Spleen (tissue), 7 donors: ENCODE data around the gene CORIN.

Experiments
- POLR2A ChIP-seq, 3 donors: fragments of 450-650 bp; IDR thresholded peaks; one replicate each; pipeline ENCODE4 v1.5.1; 2017; ENCODE audit warnings: antibody characterized with exemption in 3 of 3, mild to moderate bottlenecking in 1 of 3
- POLR2AphosphoS5 ChIP-seq, 3 donors: sonication (generic); formaldehyde crosslinking; IDR thresholded peaks; one replicate each; pipeline ENCODE4 v1.5.1; 2017; ENCODE audit warnings: antibody characterized with exemption in 3 of 3
- TF ChIP-seq, protein P1 (sequence below), 11 experiments: fragments of 200-600 bp in 7 of 11; fragments of 450-650 bp in 4 of 11; sonication (generic) in 4 of 11; IDR thresholded peaks in 8 of 11; conservative IDR thresholded peaks in 3 of 11; 1 replicate in 7 of 11; 2 replicates in 4 of 11; pipeline versions ENCODE4 v1.4.0 to v1.8.0; 2016 to 2021; ENCODE audit warnings: antibody characterized with exemption in 11 of 11, inconsistent platforms in 4 of 11, mild to moderate bottlenecking in 1 of 11
- donor health status: DM: no; HTN: no; CAD: no; lungs with moderate emphysema.
- donor health status: DM: no; HTN: no; CAD: no.
- donor health status: DM: no; HTN: no; CAD: no.

DNA sequence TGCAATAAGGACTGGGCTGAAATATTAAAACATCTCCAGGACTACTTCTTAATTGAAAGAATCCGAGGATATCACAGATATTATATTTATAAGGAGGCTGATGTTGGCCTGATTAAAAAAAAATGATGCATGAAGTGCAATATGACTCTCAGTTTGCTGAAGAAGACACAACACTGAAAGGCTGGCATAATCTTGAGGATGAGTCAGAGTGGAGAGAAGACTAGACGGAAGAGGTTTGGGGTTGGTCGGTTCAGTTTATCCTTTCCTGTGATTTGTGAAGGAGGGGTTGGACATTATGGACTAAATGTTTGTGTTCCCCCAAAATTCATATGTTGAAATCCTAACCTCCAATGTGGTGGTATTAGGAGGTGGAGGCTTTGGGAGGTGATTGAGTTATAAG is 170.3 kb downstream of the CORIN start:
- TF ChIP-seq, protein P1, sequence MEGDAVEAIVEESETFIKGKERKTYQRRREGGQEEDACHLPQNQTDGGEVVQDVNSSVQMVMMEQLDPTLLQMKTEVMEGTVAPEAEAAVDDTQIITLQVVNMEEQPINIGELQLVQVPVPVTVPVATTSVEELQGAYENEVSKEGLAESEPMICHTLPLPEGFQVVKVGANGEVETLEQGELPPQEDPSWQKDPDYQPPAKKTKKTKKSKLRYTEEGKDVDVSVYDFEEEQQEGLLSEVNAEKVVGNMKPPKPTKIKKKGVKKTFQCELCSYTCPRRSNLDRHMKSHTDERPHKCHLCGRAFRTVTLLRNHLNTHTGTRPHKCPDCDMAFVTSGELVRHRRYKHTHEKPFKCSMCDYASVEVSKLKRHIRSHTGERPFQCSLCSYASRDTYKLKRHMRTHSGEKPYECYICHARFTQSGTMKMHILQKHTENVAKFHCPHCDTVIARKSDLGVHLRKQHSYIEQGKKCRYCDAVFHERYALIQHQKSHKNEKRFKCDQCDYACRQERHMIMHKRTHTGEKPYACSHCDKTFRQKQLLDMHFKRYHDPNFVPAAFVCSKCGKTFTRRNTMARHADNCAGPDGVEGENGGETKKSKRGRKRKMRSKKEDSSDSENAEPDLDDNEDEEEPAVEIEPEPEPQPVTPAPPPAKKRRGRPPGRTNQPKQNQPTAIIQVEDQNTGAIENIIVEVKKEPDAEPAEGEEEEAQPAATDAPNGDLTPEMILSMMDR (IDR thresholded peaks at IDR 0.05 in 8 of 11, conservative IDR thresholded peaks at IDR 0.05 in 3 of 11) = no peak
- TF ChIP-seq POLR2A (IDR thresholded peaks at IDR 0.05) (no peak), POLR2AphosphoS5 (IDR thresholded peaks at IDR 0.05) (no peak)
